ENCODE measurements around the gene A2ML1.
"Not testable (repeated sequence)": the region's sequence is repeated elsewhere in the genome, so short reads cannot be mapped to it uniquely, and the experiment has no call there.

The A2ML1 gene

DNA sequence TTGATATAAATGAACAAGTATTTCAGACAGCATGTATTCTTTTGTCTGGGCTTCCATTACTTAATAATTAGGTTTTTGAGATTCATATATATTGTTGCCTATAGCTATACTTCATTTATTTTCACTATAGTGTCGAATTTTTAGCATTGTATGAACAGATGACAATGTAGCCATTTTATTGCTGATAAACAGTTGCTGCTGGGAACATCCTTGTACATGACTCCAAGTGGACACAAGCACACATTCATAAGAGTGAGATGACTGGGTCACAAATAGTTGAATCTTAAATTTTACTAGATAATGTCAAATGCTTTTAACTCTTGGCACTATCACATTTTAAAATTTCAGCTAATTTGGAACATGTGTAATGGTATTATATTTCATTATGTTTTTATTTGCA lies 72.6 kb downstream of the A2ML1 start:
- Histone ChIP-seq H3K36me3 (ENCODE audit: insufficient read depth, low read length) (no peaks in the 10 kb centered on the region), H3K27me3 (ENCODE audit: insufficient read depth, low read length, poor library complexity, severe bottlenecking) (no peaks in the 10 kb centered on the region), H3K79me2 (ENCODE audit: insufficient read depth, low read length) (no peaks in the 10 kb centered on the region), H3K9ac (ENCODE audit: low read depth, low read length, poor library complexity, severe bottlenecking) (no peak overlapping the region), H4K20me1 (ENCODE audit: insufficient read depth, low read length, poor library complexity, severe bottlenecking) (no peaks in the 10 kb centered on the region), H3K4me3 (ENCODE audit: low read length, poor library complexity, severe bottlenecking) (no peak overlapping the region), H2AFZ (ENCODE audit: low read length) (0 out of 2 replicates have a peak overlapping the region, but pooled peaks have one; percentile 49), H3K4me2 (ENCODE audit: low read depth, low read length, poor library complexity, severe bottlenecking) (no peak overlapping the region), H3K9me3 (ENCODE audit: insufficient read depth, low read depth, low read length) (no peaks in the 10 kb centered on the region), H3K9me2 (replicated peaks; ENCODE audit: low read depth, low read length) (no peaks in the 10 kb centered on the region), H3K4me1 (ENCODE audit: insufficient read depth, low read length, poor library complexity, severe bottlenecking) (peaks cover 9% of the 10 kb centered on the region), H3F3A (ENCODE audit: low read depth) (no peaks in the 10 kb centered on the region)
- no peak for TF ChIP-seq EZH2phosphoT487 (IDR thresholded peaks at IDR 0.05; ENCODE audit: borderline replicate concordance)
- TF ChIP-seq, protein P1, sequence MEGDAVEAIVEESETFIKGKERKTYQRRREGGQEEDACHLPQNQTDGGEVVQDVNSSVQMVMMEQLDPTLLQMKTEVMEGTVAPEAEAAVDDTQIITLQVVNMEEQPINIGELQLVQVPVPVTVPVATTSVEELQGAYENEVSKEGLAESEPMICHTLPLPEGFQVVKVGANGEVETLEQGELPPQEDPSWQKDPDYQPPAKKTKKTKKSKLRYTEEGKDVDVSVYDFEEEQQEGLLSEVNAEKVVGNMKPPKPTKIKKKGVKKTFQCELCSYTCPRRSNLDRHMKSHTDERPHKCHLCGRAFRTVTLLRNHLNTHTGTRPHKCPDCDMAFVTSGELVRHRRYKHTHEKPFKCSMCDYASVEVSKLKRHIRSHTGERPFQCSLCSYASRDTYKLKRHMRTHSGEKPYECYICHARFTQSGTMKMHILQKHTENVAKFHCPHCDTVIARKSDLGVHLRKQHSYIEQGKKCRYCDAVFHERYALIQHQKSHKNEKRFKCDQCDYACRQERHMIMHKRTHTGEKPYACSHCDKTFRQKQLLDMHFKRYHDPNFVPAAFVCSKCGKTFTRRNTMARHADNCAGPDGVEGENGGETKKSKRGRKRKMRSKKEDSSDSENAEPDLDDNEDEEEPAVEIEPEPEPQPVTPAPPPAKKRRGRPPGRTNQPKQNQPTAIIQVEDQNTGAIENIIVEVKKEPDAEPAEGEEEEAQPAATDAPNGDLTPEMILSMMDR (conservative IDR thresholded peaks at IDR 0.05; ENCODE audit: low read length) = no peak

DNA sequence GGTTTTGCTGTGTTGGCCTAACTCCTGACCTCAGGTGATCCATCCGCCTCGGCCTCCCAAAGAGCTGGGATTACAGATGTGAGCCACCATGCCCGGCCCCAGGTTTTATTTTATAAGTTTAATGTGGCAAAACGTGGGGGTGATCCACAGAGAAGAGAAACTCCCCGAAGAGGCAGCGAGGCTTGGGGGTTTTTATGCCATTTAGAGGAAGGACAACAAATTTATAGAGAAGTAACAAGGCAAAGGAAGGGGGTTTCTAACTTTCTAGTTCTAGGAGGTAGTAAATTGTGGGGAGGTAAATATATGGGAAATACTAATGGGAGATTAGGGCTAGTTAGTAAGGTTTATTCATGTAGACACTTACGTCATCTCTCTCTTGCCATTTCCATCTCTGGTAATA lies 74.7 kb downstream of the A2ML1 start:
- Histone ChIP-seq H2AFZ (ENCODE audit: low read length) (no peak overlapping the region), H3K27me3 (ENCODE audit: insufficient read depth, low read length, poor library complexity, severe bottlenecking) (no peaks in the 10 kb centered on the region), H3K79me2 (ENCODE audit: insufficient read depth, low read length) (no peaks in the 10 kb centered on the region), H3K4me1 (ENCODE audit: insufficient read depth, low read length, poor library complexity, severe bottlenecking) (peaks cover 9% of the 10 kb centered on the region), H3F3A (ENCODE audit: low read depth) (no peaks in the 10 kb centered on the region), H3K4me2 (ENCODE audit: low read depth, low read length, poor library complexity, severe bottlenecking) (no peak overlapping the region), H3K36me3 (ENCODE audit: insufficient read depth, low read length) (no peaks in the 10 kb centered on the region), H4K20me1 (ENCODE audit: insufficient read depth, low read length, poor library complexity, severe bottlenecking) (no peaks in the 10 kb centered on the region), H3K9me3 (ENCODE audit: insufficient read depth, low read depth, low read length) (no peaks in the 10 kb centered on the region), H3K9ac (ENCODE audit: low read depth, low read length, poor library complexity, severe bottlenecking) (no peak overlapping the region), H3K4me3 (ENCODE audit: low read length, poor library complexity, severe bottlenecking) (no peak overlapping the region), H3K9me2 (replicated peaks; ENCODE audit: low read depth, low read length) (no peaks in the 10 kb centered on the region)
- TF ChIP-seq, protein P1 (conservative IDR thresholded peaks at IDR 0.05; ENCODE audit: low read length) = no peak
- TF ChIP-seq EZH2phosphoT487 (IDR thresholded peaks at IDR 0.05; ENCODE audit: borderline replicate concordance) = no peak

DNA sequence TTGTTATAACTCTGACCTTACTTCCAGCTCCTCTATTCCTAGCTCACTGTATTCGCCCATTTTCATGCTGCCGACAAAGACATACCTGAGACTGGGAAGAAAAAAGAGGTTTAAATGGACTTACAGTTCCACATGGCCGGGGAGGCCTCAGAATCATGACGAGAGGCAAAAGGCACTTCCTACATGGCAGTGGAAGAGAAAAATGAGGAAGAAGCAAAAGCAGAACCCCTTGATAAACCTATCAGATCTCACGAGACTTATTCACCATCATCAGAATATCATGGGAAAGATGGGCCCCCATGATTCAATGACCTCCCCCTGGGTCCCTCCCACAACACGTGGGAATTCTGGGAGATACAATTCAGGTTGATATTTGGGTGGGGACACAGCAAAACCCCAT lies 77.4 kb downstream of the A2ML1 start:
- Histone ChIP-seq H3K27me3 (ENCODE audit: insufficient read depth, low read length, poor library complexity, severe bottlenecking) (no peaks in the 10 kb centered on the region), H3F3A (ENCODE audit: low read depth) (no peaks in the 10 kb centered on the region), H3K4me2 (ENCODE audit: low read depth, low read length, poor library complexity, severe bottlenecking) (no peak overlapping the region), H2AFZ (ENCODE audit: low read length) (no peak overlapping the region), H3K9me3 (ENCODE audit: insufficient read depth, low read depth, low read length) (no peaks in the 10 kb centered on the region), H3K9ac (ENCODE audit: low read depth, low read length, poor library complexity, severe bottlenecking) (no peak overlapping the region), H3K9me2 (replicated peaks; ENCODE audit: low read depth, low read length) (no peaks in the 10 kb centered on the region), H4K20me1 (ENCODE audit: insufficient read depth, low read length, poor library complexity, severe bottlenecking) (no peaks in the 10 kb centered on the region), H3K4me3 (ENCODE audit: low read length, poor library complexity, severe bottlenecking) (no peak overlapping the region), H3K36me3 (ENCODE audit: insufficient read depth, low read length) (no peaks in the 10 kb centered on the region), H3K4me1 (ENCODE audit: insufficient read depth, low read length, poor library complexity, severe bottlenecking) (peaks cover 4% of the 10 kb centered on the region), H3K79me2 (ENCODE audit: insufficient read depth, low read length) (no peaks in the 10 kb centered on the region)
- TF ChIP-seq, protein P1 (conservative IDR thresholded peaks at IDR 0.05; ENCODE audit: low read length) = no peak
- TF ChIP-seq EZH2phosphoT487 (IDR thresholded peaks at IDR 0.05; ENCODE audit: borderline replicate concordance) = no peak

DNA sequence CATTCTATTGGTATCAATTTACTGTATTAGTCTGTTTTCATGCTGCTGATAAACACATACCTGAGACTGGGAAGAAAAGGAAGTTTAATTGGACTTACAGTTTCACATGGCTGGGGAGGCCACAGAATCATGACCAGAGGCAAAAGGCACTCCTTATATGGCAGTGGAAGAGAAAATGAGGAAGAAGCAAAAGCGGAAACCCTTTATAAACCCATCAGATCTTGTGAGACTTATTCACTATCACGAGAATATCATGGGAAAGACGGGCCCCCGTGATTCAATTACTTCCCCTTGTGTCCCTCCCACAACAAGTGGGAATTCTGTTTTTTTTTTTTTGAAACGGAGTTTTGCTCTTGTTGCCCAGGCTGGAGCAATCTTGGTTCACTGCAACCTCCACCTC lies 80.3 kb downstream of the A2ML1 start:
- not testable (repeated sequence) for H3K36me3 ChIP-seq (ENCODE audit: insufficient read depth, low read length); H3K27me3 ChIP-seq (ENCODE audit: insufficient read depth, low read length, poor library complexity, severe bottlenecking); H3K4me2 ChIP-seq (ENCODE audit: low read depth, low read length, poor library complexity, severe bottlenecking); H2AFZ ChIP-seq (ENCODE audit: low read length); H3K9ac ChIP-seq (ENCODE audit: low read depth, low read length, poor library complexity, severe bottlenecking); H3K4me3 ChIP-seq (ENCODE audit: low read length, poor library complexity, severe bottlenecking); H3K4me1 ChIP-seq (ENCODE audit: insufficient read depth, low read length, poor library complexity, severe bottlenecking); H4K20me1 ChIP-seq (ENCODE audit: insufficient read depth, low read length, poor library complexity, severe bottlenecking); H3K79me2 ChIP-seq (ENCODE audit: insufficient read depth, low read length); H3K9me3 ChIP-seq (ENCODE audit: insufficient read depth, low read depth, low read length); H3F3A ChIP-seq (ENCODE audit: low read depth); H3K9me2 ChIP-seq (replicated peaks; ENCODE audit: low read depth, low read length)

All from Loucy (cell line).